ENCODE measurements around the gene ADGRB3. TPM values are rescaled to one million over a fixed set of nuclear protein-coding genes. Genes with fewer than 3 reads are reported as not detected.

Gene ADGRB3
- total RNA-seq, 6 donors from 2014 or later: 1.1 to 7.3 (median 3.0) TPM

- ATAC-seq (ENCODE audit: low FRiP score in 2 of 2) (no peak), DNase-seq (no peak)
- no peaks in the 10 kb centered on the region for H3K9me3 ChIP-seq
- WGBS, 2 donors: 72 to 80% methylated on average over 6 of the region's 6 CpGs
- no peak for TF ChIP-seq POLR2AphosphoS5 (IDR thresholded peaks at IDR 0.05)
- no peak overlapping the region for H3K4me3 ChIP-seq
- H3K36me3 ChIP-seq: no peaks in the 10 kb centered on the region
- H3K27me3 ChIP-seq: no peaks in the 10 kb centered on the region
- peak overlapping the region in 1 of 4 donors; percentile 1 for H3K27ac ChIP-seq
- no peaks in the 10 kb centered on the region for H3K4me1 ChIP-seq
These were observed 17.0 kb downstream of the ADGRB3 start for GRCh38 chr6:68652117-68652536.

GRCh38 chr6:68653074-68653705 lies 18.1 kb downstream of the ADGRB3 start:
- DNase-seq (no peak), ATAC-seq (ENCODE audit: low FRiP score in 2 of 2) (no peak)
- Histone ChIP-seq H3K36me3 (no peaks in the 10 kb centered on the region), H3K27me3 (no peaks in the 10 kb centered on the region), H3K4me3 (no peak overlapping the region), H3K4me1 (no peaks in the 10 kb centered on the region), H3K9me3 (no peaks in the 10 kb centered on the region), H3K27ac (no peak overlapping the region)
- WGBS, 2 donors: 48 to 54% methylated on average over 3 of the region's 3 CpGs
- TF ChIP-seq POLR2AphosphoS5 (IDR thresholded peaks at IDR 0.05) (no peak), POLR2A (IDR thresholded peaks at IDR 0.05) (no peak), EP300 (IDR thresholded peaks at IDR 0.05) (no peak), CTCF (IDR thresholded peaks at IDR 0.05) (no peak)

GRCh38 chr6:68653706-68654089 lies 18.6 kb downstream of the ADGRB3 start:
- WGBS, 2 donors: 59 to 66% methylated on average over 2 of the region's 2 CpGs
- ATAC-seq (ENCODE audit: low FRiP score in 2 of 2) (no peak), DNase-seq (no peak)
- TF ChIP-seq EP300 (IDR thresholded peaks at IDR 0.05) (no peak), POLR2AphosphoS5 (IDR thresholded peaks at IDR 0.05) (no peak), POLR2A (IDR thresholded peaks at IDR 0.05) (no peak), CTCF (IDR thresholded peaks at IDR 0.05) (no peak)
- H3K4me3 ChIP-seq: no peak overlapping the region
- H3K27ac ChIP-seq: no peak overlapping the region
- H3K9me3 ChIP-seq: no peaks in the 10 kb centered on the region
- no peaks in the 10 kb centered on the region for H3K4me1 ChIP-seq
- no peaks in the 10 kb centered on the region for H3K36me3 ChIP-seq
- H3K27me3 ChIP-seq: no peaks in the 10 kb centered on the region

- no peaks in the 10 kb centered on the region for H3K4me1 ChIP-seq
- H3K27me3 ChIP-seq: no peaks in the 10 kb centered on the region
- H3K27ac ChIP-seq: peak overlapping the region in 1 of 4 donors; percentile 34
- H3K36me3 ChIP-seq: no peaks in the 10 kb centered on the region
- ATAC-seq (ENCODE audit: low FRiP score in 2 of 2) (no peak), DNase-seq (no peak)
- no peaks in the 10 kb centered on the region for H3K9me3 ChIP-seq
- TF ChIP-seq POLR2A (IDR thresholded peaks at IDR 0.05) (no peak), EP300 (IDR thresholded peaks at IDR 0.05) (no peak), CTCF (IDR thresholded peaks at IDR 0.05) (no peak), POLR2AphosphoS5 (IDR thresholded peaks at IDR 0.05) (no peak)
- no peak overlapping the region for H3K4me3 ChIP-seq
- 33 to 36% methylated on average over 2 of the region's 2 CpGs for WGBS, 2 donors
These were observed 19.1 kb downstream of the ADGRB3 start for GRCh38 chr6:68654134-68654533.

- H3K4me1 ChIP-seq: no peaks in the 10 kb centered on the region
- TF ChIP-seq CTCF (IDR thresholded peaks at IDR 0.05) (no peak), EP300 (IDR thresholded peaks at IDR 0.05) (no peak), POLR2A (IDR thresholded peaks at IDR 0.05) (no peak), POLR2AphosphoS5 (IDR thresholded peaks at IDR 0.05) (no peak)
- H3K4me3 ChIP-seq: no peak overlapping the region
- peak overlapping the region in 1 of 4 donors; percentile 17 for H3K27ac ChIP-seq
- DNase-seq (no peak), ATAC-seq (ENCODE audit: low FRiP score in 2 of 2) (no peak)
- no peaks in the 10 kb centered on the region for H3K9me3 ChIP-seq
- no peaks in the 10 kb centered on the region for H3K36me3 ChIP-seq
- no peaks in the 10 kb centered on the region for H3K27me3 ChIP-seq
- 56 to 59% methylated on average over 1 of the region's 1 CpG for WGBS, 2 donors
These were observed 19.9 kb downstream of the ADGRB3 start for GRCh38 chr6:68655028-68655427.

All from upper lobe of left lung (tissue), 6 donors.